ENCODE measurements around the gene CRISP2.

CRISP2 gene

DNA sequence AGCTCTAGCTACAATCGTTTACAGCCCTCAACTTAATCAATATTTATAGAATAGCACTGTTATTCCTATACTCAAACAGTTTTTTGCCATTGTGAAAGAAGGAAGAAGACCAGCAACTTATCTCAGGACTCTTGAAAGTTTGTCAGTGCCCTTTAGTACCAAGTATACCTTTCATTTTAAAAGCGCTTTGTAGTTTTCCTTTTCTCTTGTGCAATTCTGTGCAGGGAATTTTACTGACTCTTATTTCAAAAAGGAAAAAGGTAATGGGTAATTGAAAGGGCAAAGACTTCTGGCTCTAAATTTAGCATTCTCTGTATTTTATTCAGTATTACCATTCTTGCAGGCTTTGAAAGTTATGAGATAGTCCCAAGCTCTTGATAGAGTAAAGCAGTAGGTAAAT lies 59.9 kb downstream of the CRISP2 start:
- DNase-seq: no peak

DNA sequence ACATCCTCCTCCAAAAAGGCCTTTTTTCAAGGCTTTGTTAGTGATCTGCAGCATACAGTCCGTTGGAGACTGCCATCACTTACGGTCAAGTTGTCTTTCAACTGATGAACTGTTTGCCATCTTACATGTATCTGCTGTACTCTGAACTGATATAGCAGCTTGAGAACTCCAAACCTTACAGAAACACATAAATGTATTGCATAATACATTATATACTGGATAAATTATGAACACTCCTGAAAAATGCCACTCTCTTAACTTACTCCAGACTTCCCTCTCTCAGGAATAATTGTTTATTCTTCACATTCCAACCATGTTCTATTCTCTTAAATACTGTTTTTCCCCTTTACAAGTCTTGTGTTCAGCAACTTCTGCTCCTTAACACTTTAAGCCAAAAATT lies 62.1 kb downstream of the CRISP2 start:
- no peak for DNase-seq

DNA sequence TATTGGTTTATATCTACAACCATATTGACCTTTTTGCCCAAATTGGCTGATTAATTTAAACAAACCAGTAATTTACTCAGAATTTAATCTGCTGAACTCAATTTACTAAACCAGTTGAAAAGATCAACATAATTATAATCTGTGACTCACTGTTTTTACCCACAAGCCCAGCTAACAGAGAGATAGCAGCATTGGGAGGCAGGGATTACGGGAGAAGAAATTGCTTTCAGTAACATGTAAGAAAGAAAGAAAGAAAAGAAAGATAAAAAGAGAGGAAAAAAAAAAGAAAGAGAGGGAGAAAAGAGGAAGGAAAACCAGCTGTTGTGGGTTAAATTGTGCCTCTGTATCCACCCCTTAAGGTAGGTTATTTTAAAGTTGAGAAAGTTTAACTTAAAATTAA lies 63.4 kb downstream of the CRISP2 start:
- DNase-seq: no peak

DNA sequence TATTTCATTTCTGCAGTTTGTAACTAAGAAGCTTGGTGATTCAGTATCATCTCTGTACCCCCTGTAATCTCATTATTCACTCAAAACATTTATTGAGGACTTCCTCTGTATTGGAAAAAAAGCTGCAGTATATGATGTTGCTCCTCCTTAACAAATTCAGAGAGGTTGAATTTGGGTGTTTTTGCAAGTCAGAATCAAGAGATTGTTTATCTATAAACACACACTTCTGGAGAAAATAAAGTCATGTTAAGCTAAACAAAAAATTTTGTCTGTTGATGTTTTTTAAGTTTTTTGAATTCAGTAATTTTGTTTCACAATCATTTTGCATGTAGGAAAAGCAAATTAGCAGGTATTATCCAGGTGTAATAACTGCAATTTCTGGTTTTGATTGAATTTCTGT lies 65.3 kb downstream of the CRISP2 start:
- no peak for DNase-seq

DNA sequence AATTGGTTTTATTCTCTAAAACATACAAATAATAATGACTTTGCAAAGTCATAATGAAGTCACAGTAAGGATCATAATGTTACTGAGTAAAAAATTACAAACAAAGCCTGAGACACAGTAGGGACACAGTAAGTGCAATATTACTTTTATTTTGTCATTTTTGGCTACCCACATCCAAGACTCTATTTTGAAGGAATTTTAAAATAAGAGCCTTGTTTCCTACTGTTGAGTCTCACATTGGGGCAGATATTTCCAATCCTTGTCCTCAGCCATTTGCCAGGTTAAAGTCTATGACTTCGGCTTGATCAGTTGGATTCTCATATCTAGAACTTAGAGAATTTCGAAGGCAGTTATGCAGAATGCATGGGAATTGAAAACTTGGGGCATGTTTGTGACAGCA lies 65.9 kb downstream of the CRISP2 start:
- no peak for DNase-seq

DNA sequence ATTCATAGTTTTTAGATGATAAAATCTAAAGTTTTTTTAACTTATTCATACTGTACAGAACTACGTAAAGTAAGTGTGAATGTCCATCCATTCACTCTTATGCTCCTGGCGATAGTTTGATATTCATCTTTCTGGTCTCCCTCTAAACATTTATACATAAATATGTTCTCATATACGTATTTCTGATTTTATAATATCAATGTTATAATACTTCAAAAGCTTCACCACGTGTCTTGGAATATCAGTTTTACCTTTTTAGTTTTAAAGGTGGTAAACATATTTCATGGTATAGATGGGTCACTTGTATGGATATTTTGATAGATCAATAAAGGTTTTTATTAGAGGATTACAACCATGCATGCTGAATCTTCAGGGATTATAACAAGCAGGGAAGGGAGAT lies 66.4 kb downstream of the CRISP2 start:
- DNase-seq: no peak

DNA sequence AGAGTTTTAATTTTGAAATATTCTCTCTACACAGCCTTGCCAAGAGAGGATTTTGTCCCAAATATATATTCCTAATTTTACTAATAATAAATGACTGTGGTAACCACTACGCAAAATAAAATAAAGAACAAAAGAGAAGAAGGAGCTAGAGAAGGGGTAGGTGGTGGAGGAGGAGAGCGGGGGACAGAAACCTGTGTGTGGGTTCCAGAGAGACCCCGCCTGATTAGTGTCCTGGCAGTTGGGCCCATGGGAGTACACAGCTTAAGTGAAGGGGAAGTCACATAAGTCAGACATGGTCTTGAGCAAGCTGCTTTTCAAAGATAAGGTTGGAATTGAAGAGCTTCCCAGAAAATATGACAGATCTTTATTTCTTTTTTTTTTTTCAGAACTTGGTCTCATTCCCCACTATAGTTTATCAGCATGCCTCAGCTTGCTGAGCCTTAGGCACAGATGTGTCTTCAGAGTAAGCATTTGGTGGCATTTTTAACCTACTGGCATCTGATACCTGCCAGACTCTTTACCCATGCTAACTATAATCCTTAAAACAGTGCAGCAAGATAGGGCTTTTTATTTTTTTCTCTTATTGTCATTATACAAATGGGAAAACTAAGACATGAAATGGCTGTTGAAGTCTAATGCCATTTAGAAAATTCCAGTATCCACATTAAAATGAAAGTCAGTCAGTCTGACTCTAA lies 67.1 kb downstream of the CRISP2 start:
- DNase-seq: no peak

DNA sequence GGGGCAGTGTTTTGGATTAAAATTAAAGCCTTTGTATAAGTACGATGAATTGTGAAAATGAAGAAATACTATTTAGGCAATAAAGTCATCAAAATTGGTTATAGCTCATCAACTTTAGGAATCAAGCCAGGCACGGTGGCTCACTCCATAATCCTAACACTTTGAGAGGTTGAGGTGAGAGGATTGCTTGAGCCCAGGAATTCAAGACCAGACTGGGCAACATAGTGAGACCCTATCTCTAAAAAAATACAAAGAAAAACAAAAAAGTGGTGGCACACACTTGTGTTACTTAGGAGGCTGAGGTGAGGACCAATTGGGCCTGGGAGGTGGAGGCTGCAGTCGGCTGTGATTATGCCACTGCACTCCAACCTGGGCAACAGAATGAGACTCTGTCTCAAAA lies 68.2 kb downstream of the CRISP2 start:
- no peak for DNase-seq
